NT2/D1 (cell line): Measurements from ENCODE around the gene TAPBPL.

Experiments
- SUZ12 ChIP-seq: IDR thresholded peaks from 2 replicates; pipeline ENCODE4 v1.6.1; 2011; ENCODE audit not compliant: insufficient read length, insufficient read depth; ENCODE audit errors: extremely low read depth
- YY1 ChIP-seq: IDR thresholded peaks from 2 replicates; pipeline ENCODE4 v1.6.1; 2011; ENCODE audit not compliant: insufficient read length, insufficient read depth
- ZNF274 ChIP-seq: IDR thresholded peaks from 2 replicates; pipeline ENCODE4 v1.6.1; 2011; ENCODE audit warnings: mild to moderate bottlenecking, low read depth, low read length

DNA sequence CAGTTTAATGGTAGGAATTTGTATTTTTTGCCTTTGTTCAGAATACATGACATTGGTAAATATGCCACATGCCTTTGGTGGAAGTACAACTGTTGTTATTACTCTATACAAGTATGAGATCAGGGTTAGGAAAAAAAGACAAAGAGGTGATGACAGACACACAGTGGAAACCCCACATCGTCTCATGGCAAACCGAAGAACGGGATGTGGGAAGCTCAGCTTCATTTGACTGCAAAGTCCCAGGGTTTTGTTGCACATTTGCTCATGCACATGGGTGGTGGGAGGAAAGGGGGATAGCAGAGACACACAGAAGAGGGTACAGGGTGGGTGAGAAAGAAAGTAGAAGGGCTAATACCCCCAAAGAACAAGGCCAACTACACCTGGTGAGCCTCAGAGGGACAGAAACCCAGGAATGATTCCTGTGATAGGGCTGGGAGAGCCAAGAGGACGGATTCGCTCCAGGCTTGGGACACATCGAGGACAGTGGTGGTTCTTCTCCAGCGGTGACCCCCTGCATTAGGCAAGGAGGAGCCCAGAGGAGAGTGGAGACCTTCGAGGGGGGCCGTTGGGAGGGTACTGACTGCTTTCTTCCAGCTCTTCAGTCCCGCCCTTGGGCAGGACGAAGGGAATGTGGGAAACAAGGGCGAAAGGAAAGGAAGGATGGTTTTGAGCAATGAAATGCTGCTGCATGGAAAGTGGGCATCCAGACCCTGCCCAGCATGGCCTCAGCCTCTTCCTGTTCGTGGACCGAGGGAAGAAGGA, 10.6 kb downstream of the TAPBPL start:
- TF ChIP-seq YY1: no peak
- no peak for TF ChIP-seq ZNF274
- no peak for TF ChIP-seq SUZ12
